GM03348 (cell line): ENCODE results near the gene MDGA2.

ENCODE experiments used
- DNase-seq: peaks from one replicate; pipeline ENCODE4 v3.0.0; 2012; ENCODE audit warnings: low spot score

Gene MDGA2

GRCh38 chr14:47619392-47619791 lies 56.0 kb downstream of the MDGA2 start:
- DNase-seq, result no peak

- no peak for DNase-seq
Observed at GRCh38 chr14:47606566-47606965, 68.8 kb downstream of the MDGA2 start.

- no peak for DNase-seq
Observed at GRCh38 chr14:47596860-47597259, 78.5 kb downstream of the MDGA2 start.

- no peak for DNase-seq
Observed at GRCh38 chr14:47596232-47596631, 79.2 kb downstream of the MDGA2 start.

GRCh38 chr14:47595552-47595951 lies 79.9 kb downstream of the MDGA2 start:
- DNase-seq, result no peak

- DNase-seq, result no peak
Observed at GRCh38 chr14:47590767-47591495, 84.5 kb downstream of the MDGA2 start.

- DNase-seq, result no peak
Observed at GRCh38 chr14:47585447-47585846, 90.0 kb downstream of the MDGA2 start.

GRCh38 chr14:47567273-47567672 lies 108.1 kb downstream of the MDGA2 start:
- DNase-seq, result no peak

GRCh38 chr14:47557894-47558293 lies 117.5 kb downstream of the MDGA2 start:
- DNase-seq, result no peak

GRCh38 chr14:47555333-47555732 lies 120.1 kb downstream of the MDGA2 start:
- no peak for DNase-seq

- no peak for DNase-seq
Observed at GRCh38 chr14:47549886-47550285, 125.5 kb downstream of the MDGA2 start.

- no peak for DNase-seq
Observed at GRCh38 chr14:47543459-47543858, 131.9 kb downstream of the MDGA2 start.

GRCh38 chr14:47541662-47542061 lies 133.7 kb downstream of the MDGA2 start:
- no peak for DNase-seq

GRCh38 chr14:47539031-47539461 lies 136.4 kb downstream of the MDGA2 start:
- peak; percentile 2 for DNase-seq

GRCh38 chr14:47536341-47536740 lies 139.1 kb downstream of the MDGA2 start:
- no peak for DNase-seq

- no peak for DNase-seq
Observed at GRCh38 chr14:47526591-47527244, 148.7 kb downstream of the MDGA2 start.

- no peak for DNase-seq
Observed at GRCh38 chr14:47524524-47524923, 150.9 kb downstream of the MDGA2 start.

GRCh38 chr14:47520382-47520781 lies 155.0 kb downstream of the MDGA2 start:
- no peak for DNase-seq

- no peak for DNase-seq
Observed at GRCh38 chr14:47511829-47512228, 163.6 kb downstream of the MDGA2 start.

- no peak for DNase-seq
Observed at GRCh38 chr14:47509957-47510356, 165.4 kb downstream of the MDGA2 start.

GRCh38 chr14:47507861-47508260 lies 167.5 kb downstream of the MDGA2 start:
- DNase-seq, result no peak

GRCh38 chr14:47500369-47500768 lies 175.0 kb downstream of the MDGA2 start:
- DNase-seq, result no peak

- DNase-seq, result no peak
Observed at GRCh38 chr14:47490766-47491165, 184.6 kb downstream of the MDGA2 start.

GRCh38 chr14:47490353-47490752 lies 185.1 kb downstream of the MDGA2 start:
- no peak for DNase-seq
